Activated CD4-positive, alpha-beta T cell treated with anti-CD3 and anti-CD28 coated beads, Interleukin-2, amount 50 U/mL, for 24 hours (primary cell): ENCODE results near the gene SNRPA1.

ENCODE experiments used
- DNase-seq, 2 donors: peaks; one replicate each; pipeline ENCODE4 v3.0.0-alpha.2; 2020; ENCODE audit warnings: low read depth in 1 of 2, low spot score in 1 of 2

The SNRPA1 gene

GRCh38 chr15:101264911-101265641, 30.0 kb downstream of the SNRPA1 start:
- no peak for DNase-seq

GRCh38 chr15:101264011-101264410, 31.0 kb downstream of the SNRPA1 start:
- no peak for DNase-seq

DNA sequence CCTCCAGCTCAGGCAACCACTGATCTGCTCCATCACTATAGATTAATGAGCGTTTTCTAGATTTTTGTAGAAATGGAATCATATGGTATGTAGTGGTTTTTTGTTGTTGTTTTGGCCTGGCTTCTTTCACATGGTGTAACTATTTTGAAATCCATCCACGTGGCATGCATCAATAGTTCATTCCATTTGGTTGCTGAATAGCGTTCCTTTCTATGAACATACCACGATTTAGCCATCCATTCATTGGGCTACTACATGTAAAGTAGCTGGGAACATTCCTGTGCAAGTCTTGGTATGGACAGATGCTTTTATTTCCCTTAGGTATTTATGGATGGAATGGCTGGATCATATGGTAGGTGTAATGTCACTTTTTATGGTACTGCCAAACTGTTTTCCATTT, 32.5 kb downstream of the SNRPA1 start:
- DNase-seq, result no peak

DNA sequence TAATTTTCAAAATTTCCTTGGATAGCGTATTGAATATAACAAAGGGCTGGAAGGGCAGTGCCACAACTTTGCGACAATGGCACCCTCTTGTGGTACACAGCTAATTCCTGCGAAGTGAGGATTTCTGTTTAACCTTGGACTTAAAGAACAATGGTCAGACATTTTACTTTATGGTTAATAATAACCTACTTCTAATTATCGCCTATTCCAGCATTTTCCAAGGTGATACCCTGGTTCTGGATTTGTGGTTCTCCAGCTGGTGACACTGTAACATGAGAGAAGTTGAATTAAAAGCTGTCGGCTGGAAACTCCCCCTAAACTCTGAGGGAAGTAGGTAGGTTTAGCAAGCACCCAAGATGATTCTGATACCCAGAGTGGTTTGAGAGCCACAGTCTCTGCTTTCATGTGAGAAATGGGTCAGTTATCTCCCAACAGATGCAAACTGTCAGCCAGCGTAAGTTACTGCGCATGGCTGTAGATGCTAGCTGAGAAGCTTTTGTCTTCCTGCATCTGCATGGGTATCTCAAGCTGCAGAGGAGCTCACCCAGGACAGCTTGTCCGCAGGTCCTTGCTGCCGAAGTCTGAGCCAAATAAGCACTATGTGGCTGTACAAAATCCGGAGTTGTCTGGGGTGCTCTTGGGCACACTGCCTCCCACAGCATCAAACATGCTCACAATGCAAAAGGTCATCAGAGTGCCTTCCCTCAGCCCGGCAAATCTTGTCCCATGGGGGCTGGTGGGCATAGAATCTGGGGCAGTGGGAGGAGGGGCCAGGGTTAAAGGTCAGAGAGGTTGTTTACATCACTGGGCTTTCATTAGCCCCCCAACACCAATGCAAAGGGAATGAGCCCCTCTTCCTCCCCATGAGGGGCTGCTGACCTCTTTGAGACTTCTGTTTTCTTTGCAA, 36.6 kb downstream of the SNRPA1 start:
- DNase-seq, result peak in 1 of 2 donors; percentile 50

DNA sequence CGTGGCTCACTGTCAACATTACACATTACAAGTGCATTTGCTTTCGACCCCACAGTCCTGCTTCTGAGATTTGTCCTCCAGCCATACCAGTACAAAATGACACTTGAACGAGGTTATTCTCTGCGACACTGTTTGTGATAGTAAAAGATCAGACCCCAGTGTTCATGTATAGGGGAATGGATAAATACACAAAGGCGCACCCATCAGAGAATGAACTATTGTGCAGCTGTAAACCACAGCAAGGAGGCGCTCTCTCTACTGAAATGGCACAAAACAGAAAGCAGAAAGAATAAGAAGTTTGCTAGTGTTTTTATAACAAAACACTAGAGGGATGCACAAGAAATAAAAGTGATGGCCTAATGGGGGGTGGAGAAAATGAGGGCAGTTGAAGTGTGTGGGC, 38.3 kb downstream of the SNRPA1 start:
- DNase-seq, result no peak

DNA sequence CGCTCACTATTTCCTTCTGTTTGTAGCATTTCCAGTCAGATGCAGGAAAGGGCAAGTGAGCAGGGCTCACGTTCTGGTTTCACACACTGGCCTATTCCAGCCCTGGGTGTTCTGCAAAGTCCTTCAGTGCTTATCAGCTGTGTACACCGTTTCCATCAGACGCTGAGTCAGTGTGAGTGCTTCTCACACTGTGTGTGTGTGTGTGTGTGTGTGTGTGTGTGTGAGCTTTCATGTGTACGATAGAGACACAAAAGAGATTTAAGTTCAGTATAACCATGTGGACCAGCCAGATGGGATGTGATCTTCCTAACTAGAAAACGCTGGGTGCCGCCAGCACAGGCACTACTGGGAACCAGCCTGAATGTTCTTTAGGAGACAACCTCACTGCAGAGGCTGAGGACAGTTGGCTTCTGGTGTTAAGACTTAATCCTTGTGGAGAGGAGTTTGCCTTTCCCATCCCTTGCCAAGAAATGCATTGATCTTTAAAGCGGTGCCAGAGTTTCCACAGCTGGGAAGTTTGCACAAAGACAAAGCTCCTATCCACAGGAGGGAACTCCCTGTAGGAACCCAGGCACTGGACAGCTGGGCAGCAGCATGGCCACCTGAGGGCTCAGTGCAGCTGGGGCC, 39.3 kb downstream of the SNRPA1 start:
- DNase-seq, result no peak

DNA sequence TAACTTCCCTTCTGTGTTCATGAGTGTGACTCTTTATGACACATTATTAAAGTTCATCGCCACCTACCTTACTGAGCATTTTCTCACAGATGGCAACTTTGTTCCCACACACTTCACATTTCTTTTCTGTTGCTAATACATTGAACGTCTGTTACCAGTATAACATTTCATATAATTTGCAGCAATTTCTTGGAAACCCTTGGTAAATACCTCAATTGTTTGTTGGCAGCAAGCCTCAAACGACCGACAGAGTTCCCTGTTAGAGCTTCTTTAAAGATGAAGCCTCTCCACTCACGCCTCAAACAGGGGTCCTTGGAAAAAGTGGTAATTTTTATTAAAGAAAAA, 40.0 kb downstream of the SNRPA1 start:
- no peak for DNase-seq

DNA sequence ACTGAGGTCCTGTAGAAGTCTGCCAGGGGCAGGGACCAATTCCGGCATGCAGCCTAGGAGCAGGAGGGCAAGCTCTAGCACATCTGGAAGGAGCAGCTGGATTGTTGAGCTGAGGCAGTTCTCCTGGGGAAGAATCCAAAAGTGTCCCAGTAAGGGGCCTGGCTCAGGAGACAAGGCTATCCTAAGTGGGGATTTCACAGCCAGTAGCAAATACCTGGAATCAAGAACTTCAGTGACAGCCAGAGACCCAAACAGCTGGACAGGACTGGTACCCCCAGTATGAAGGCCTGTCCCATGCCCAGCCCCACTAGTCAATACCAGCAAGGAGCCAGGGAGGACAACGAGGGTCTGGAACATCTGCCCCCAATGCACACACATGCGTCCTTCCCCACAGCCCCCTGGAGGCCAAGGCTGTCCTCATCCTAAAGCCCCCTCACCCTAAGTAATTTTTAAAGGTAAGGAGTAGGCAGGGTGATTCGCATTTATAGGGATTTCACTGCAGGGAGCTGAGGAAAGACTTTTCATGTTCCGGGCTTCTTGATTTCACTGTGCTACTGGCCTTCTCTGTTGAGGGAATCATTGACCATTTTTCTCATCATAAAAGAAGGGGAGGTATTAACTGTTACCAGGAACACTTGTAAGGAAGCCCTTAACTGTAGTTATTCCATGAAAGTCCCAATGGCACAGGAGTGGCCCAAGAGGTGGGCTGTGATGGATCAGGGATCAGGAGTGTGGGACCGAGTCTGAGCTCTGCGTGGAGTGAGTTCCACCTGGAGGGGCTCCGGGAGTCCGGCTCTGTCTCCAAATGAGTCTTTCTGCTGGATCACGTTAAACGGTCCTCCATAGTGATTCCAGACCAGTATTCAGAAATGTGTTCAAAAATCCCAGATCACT, 40.6 kb downstream of the SNRPA1 start:
- no peak for DNase-seq

- no peak for DNase-seq
Measured at GRCh38 chr15:101252836-101253235, 42.2 kb downstream of the SNRPA1 start.

DNA sequence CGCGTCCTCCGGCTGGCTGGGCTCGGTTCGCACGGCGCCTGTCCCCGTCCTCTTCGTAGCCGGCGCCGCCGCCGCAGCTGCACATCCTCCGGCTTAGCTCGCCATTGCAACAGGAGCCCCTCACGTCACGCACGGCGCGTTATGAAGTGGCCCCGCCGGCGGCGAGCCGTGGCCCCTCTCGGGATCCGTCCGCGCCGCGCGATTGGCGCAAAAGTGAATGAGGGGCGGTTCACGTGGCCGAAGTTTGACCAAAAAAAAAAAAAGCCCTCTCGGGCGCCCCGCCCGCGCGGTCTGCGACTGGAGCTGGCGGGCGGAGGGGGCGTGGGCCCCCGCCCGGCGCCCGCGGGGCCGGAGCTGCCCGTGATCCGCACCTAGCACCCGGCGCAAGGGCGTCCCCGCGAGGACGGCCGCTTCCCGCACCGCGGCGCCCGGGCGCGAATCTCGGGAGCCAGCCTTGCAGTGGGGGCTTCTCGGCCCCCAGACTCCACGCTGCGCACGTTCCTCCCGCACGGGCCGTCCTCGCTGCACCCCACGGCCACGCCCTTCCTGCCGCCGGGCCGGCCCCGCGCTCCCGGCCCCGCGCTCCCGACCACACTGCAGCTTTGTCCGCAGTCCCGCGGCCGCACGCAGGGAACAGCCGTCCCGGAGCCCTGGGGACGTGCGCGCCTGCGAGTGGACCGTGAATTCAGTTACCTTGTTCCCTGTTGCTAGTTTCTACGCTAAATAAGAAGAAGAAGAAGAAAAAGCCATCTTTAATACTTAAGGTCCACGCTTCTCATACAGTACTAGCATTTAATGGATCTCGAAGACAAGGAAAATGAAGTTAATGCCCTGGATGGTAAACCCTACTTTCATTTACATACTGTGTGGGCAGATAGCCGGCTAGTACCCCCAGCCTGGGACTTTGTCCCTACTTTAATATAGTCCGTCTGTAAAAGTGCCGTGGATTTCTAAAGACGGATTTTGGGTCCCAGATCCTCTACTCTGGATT, 42.9 kb downstream of the SNRPA1 start, which contains the start of gene CHSY1:
Gene CHSY1 (minus strand): TSS at position 219 of the 991 bp plus-strand sequence. CDS start 592 bp downstream, outside the sequence.
- peak; percentile 69 to 74 for DNase-seq

DNA sequence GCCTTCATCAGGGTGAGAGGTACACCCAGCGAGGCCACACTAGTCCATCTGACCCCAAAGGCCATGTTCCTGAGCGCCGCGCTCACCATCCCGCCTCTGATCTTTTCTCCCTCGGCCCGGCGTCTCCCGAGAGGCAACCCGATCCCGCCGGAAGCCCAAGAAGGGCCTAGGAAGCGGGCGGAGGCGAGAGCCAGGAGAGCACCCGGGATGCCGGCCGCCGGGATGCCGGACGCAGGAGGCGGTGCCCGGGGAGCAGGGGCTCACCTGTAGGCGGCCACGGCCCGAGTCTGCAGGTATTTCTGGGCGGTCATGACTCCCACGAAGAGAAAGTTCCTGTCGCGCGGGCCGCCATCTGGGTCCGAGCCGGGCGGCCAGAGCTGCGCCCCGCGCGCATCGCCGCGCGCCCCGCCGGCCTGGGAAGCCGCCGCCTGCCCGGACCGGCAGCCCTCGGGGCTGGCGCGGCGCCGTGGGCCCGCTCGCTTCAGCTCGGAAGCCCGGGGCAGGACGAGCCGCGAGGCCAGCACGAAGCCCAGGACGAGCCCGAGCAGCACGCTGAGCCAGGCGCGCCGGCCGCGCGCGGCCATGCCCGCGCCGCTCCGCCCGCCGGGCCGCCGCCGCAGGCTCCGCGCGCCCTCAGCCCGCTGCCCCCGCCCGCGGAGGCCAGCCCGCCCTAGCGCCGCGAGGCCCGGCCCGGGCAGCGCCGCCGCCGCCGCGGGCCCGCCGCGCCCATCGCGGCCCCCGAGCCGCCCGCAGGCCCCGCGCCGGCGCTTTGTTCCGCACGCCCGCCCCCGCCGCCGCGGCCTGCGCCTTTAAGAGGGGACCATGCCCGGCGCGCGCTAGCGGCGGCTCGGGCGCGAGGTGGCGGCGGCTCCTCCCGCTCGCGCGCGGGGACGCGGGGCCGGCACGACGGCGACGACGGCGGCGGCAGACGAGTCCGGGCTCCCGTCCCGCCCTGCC, 43.9 kb downstream of the SNRPA1 start:
- no peak for DNase-seq

GRCh38 chr15:101250341-101250831, 44.7 kb downstream of the SNRPA1 start:
- no peak for DNase-seq

DNA sequence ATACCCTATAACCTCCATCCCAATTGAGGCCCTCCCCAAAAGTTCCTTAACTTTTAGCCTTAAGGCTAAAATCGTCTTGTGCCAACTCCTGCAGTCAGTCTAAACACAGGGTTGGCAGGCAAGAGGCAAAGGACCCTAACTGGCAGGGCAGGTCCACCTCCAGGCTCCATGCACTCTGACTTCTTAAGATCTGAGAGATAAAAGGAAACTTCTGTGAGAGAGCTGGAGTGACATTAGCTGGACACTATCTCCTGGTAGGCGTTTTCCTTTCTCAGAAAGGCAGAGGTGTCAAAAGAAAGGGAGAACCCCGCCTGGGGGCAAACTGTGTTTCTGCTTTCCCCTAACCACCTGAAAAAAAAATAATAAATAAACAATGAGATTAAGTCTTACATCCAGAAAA, 46.8 kb downstream of the SNRPA1 start:
- DNase-seq, result no peak

DNA sequence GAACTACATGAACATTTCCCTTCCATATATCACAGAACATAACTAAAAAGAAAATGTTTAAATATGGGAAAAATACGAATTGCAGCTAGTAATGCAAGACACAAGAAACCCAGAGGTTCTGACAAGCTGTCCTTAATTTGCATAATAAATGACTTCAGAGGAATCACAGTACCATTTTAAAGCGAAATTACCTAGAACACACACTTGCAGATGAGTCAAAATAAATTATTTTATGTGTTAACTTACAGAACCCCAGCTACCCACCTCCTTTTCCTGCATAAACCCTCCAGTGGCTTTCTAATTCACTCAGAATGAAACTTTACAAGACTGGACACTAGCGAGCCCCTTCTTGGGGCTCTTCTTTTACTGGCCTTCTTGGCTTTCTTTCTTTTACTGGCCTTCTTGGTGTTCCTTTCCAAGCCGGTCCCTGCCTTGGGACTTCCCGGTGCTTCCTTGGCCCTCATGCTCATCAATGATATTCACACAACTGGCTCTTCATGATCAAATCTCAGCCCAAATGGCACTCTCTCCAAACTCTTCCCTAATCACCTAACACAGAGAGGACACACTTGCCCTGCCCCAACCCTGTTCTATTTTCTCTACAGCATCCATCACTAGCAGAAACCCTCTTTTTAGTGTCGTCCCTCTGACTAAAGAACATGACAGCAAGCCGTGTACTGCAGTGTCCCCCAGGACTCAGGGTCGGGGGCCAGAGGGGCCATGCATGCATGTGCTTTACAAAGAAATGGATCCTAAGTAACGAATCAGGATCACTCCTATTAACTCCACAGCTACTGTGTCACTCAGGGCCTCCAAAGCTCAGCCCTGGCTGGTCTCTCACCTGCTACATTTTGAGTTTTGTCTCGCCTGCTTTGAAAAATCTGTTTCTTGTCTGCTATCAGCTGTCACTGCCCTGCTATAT, 48.0 kb downstream of the SNRPA1 start:
- no peak for DNase-seq

- DNase-seq, result no peak
Measured at GRCh38 chr15:101246391-101246790, 48.7 kb downstream of the SNRPA1 start.

- no peak for DNase-seq
Measured at GRCh38 chr15:101244889-101245668, 50.0 kb downstream of the SNRPA1 start.
